H9 (cell line): ENCODE data around the gene EGFL8. TPM values are rescaled to one million over a fixed set of nuclear protein-coding genes. Genes with fewer than 3 reads are reported as not detected.

Experiments
- DNase-seq: peaks from one replicate; pipeline ENCODE4 v3.0.0-alpha.2; 2017
- H2AFZ ChIP-seq: one replicate; pipeline ENCODE4 v1.6.1; 2013; ENCODE audit warnings: mild to moderate bottlenecking, low read length, control low read depth, moderate library complexity
- H2AK5ac ChIP-seq: 2 replicates; pipeline ENCODE4 v1.6.1; 2013; ENCODE audit warnings: low read length, control low read depth, mixed read lengths; ENCODE audit not compliant: insufficient read length
- H2BK120ac ChIP-seq: one replicate; pipeline ENCODE4 v1.6.1; 2013; ENCODE audit warnings: low read depth, mild to moderate bottlenecking, low read length, control low read depth, inconsistent platforms; ENCODE audit not compliant: poor library complexity, severe bottlenecking
- H2BK12ac ChIP-seq: 2 replicates; pipeline ENCODE4 v1.6.1; 2013; ENCODE audit warnings: low read length, control low read depth, mixed read lengths, low read depth; ENCODE audit not compliant: insufficient read length
- H2BK15ac ChIP-seq: 2 replicates; pipeline ENCODE4 v1.6.1; 2013; ENCODE audit warnings: low read depth, low read length, control low read depth
- H2BK20ac ChIP-seq: one replicate; pipeline ENCODE4 v1.6.1; 2013; ENCODE audit warnings: low read depth, mild to moderate bottlenecking, low read length, control low read depth, inconsistent platforms; ENCODE audit not compliant: poor library complexity, severe bottlenecking
- H2BK5ac ChIP-seq: 2 replicates; pipeline ENCODE4 v1.6.1; 2013; ENCODE audit warnings: low read length, control low read depth, mixed read lengths; ENCODE audit not compliant: insufficient read length
- H3K14ac ChIP-seq: 2 replicates; pipeline ENCODE4 v1.6.1; 2013; ENCODE audit warnings: low read length, control low read depth; ENCODE audit not compliant: insufficient read depth
- H3K18ac ChIP-seq: 2 replicates; pipeline ENCODE4 v1.6.1; 2013; ENCODE audit warnings: low read depth, mild to moderate bottlenecking, mixed read lengths, low read length, control low read depth; ENCODE audit not compliant: insufficient read length
- H3K23ac ChIP-seq: 2 replicates; pipeline ENCODE4 v1.6.1; 2013; ENCODE audit warnings: low read length, control low read depth, mixed read lengths, low read depth; ENCODE audit not compliant: insufficient read length
- H3K23me2 ChIP-seq: 2 replicates; pipeline ENCODE4 v1.6.1; 2013; ENCODE audit warnings: low read depth, mild to moderate bottlenecking, mixed read lengths, low read length, control low read depth; ENCODE audit not compliant: insufficient read length, poor library complexity, severe bottlenecking
- H3K27ac ChIP-seq: 2 replicates; pipeline ENCODE4 v1.5.1; 2013; ENCODE audit warnings: low read length, control low read depth, mixed read lengths, low read depth; ENCODE audit not compliant: insufficient read length
- H3K27me3 ChIP-seq: 2 replicates; pipeline ENCODE4 v1.6.1; 2013; ENCODE audit warnings: low read length, control low read depth, inconsistent platforms; ENCODE audit not compliant: insufficient read depth
- H3K4ac ChIP-seq: 2 replicates; pipeline ENCODE4 v1.6.1; 2013; ENCODE audit warnings: low read depth, mild to moderate bottlenecking, control low read depth, inconsistent platforms, low read length, moderate library complexity
- H3K4me1 ChIP-seq: 2 replicates; pipeline ENCODE4 v1.6.1; 2013; ENCODE audit warnings: low read length, control low read depth, inconsistent platforms; ENCODE audit not compliant: insufficient read depth
- H3K4me2 ChIP-seq: 2 replicates; pipeline ENCODE4 v1.6.1; 2013; ENCODE audit warnings: low read length, control low read depth, mixed read lengths; ENCODE audit not compliant: insufficient read length, insufficient read depth
- H3K56ac ChIP-seq: 2 replicates; pipeline ENCODE4 v1.6.1; 2013; ENCODE audit warnings: low read depth, mild to moderate bottlenecking, mixed read lengths, low read length, control low read depth; ENCODE audit not compliant: insufficient read length
- H3K79me1 ChIP-seq: 2 replicates; pipeline ENCODE4 v1.6.1; 2013; ENCODE audit warnings: low read depth, mild to moderate bottlenecking, moderate library complexity, low read length, control low read depth, inconsistent platforms; ENCODE audit not compliant: insufficient read depth, poor library complexity, severe bottlenecking
- H3K79me2 ChIP-seq: 2 replicates; pipeline ENCODE4 v1.6.1; 2013; ENCODE audit warnings: low read length, control low read depth, inconsistent platforms; ENCODE audit not compliant: insufficient read depth
- H3K9ac ChIP-seq: 2 replicates; pipeline ENCODE4 v1.6.1; 2013; ENCODE audit warnings: low read length, control low read depth, mixed read lengths; ENCODE audit not compliant: insufficient read length; ENCODE audit errors: extremely low read depth
- H3K9me3 ChIP-seq: one replicate; pipeline ENCODE4 v1.6.1; 2013; ENCODE audit warnings: low read depth, low read length, inconsistent platforms; ENCODE audit not compliant: control insufficient read depth
- H3T11ph ChIP-seq: one replicate; pipeline ENCODE4 v1.6.1; 2013; ENCODE audit warnings: mild to moderate bottlenecking, low read length, control low read depth, inconsistent platforms
- H4K20me1 ChIP-seq: one replicate; pipeline ENCODE4 v1.6.1; 2013; ENCODE audit not compliant: control insufficient read depth, insufficient read length, insufficient read depth
- H4K5ac ChIP-seq: 2 replicates; pipeline ENCODE4 v1.6.1; 2013; ENCODE audit warnings: low read depth, mild to moderate bottlenecking, mixed read lengths, low read length, control low read depth; ENCODE audit not compliant: insufficient read length
- H4K8ac ChIP-seq: replicated peaks from 2 replicates; pipeline ENCODE4 v1.6.1; 2013; ENCODE audit warnings: low read length, control low read depth, mixed read lengths, low read depth; ENCODE audit not compliant: insufficient read length
- H4K91ac ChIP-seq: 2 replicates; pipeline ENCODE4 v1.6.1; 2013; ENCODE audit warnings: low read depth, mild to moderate bottlenecking, moderate library complexity, mixed read lengths, low read length, control low read depth; ENCODE audit not compliant: insufficient read length
- H3K27ac Mint-ChIP-seq, 3 experiments: 2 replicates in 2 of 3; 3 replicates in 1 of 3; pipeline ENCODE4 v1.8.0; 2020 to 2021; ENCODE audit warnings: mixed read lengths in 3 of 3, mild to moderate bottlenecking in 1 of 3, moderate library complexity in 1 of 3
- H3K27me3 Mint-ChIP-seq: 2 replicates; pipeline ENCODE4 v1.8.0; 2021; ENCODE audit warnings: low read depth, mild to moderate bottlenecking, moderate library complexity, mixed read lengths
- H3K36me3 Mint-ChIP-seq, 3 experiments: 2 replicates in 2 of 3; 3 replicates in 1 of 3; pipeline ENCODE4 v1.8.0; 2020 to 2021; ENCODE audit warnings: low read depth in 3 of 3, mixed read lengths in 3 of 3; ENCODE audit not compliant: insufficient read depth in 1 of 3
- H3K4me1 Mint-ChIP-seq, 2 experiments: 2 replicates each; pipeline ENCODE4 v1.8.0; 2020; ENCODE audit warnings: mixed read lengths in 2 of 2
- H3K4me3 Mint-ChIP-seq, 2 experiments: 2 replicates in 1 of 2; 3 replicates in 1 of 2; pipeline ENCODE4 v1.8.0; 2020 to 2021; ENCODE audit warnings: mild to moderate bottlenecking in 2 of 2, mixed read lengths in 2 of 2, moderate library complexity in 1 of 2
- H3K9me3 Mint-ChIP-seq, 2 experiments: 2 replicates in 1 of 2; 3 replicates in 1 of 2; pipeline ENCODE4 v1.8.0; 2020; ENCODE audit warnings: mild to moderate bottlenecking in 2 of 2, mixed read lengths in 2 of 2, moderate library complexity in 1 of 2
- WGBS: extraction: QIAGEN DNeasy Blood & Tissue Kit; methylation state at CpG from one replicate; pipeline ENCODE4 v1.1.7; 2013; ENCODE audit warnings: missing lambda C conversion rate, low lambda C conversion rate, mixed read lengths; ENCODE audit not compliant: insufficient read length; ENCODE audit errors: extremely low coverage; 5-methylcytosine and 5-hydroxymethylcytosine counted together
- total RNA-seq: library from RNA; stranded (reverse); gene quantifications from 2 replicates; pipeline ENCODE4 v1.2.1, GENCODE V29; 2021
- TF ChIP-seq, protein P1 (sequence below): fragments of 200-600 bp; sonication (generic); conservative IDR thresholded peaks from 3 replicates; pipeline ENCODE4 v1.8.0; 2021; ENCODE audit warnings: antibody characterized with exemption, mild to moderate bottlenecking

Gene EGFL8
- total RNA-seq, 1 experiment from 2014 or later: 27.2 TPM

- no peaks in the 10 kb centered on the region for H3K27me3 ChIP-seq
- no peaks in the 10 kb centered on the region for H3K23me2 ChIP-seq
- H3T11ph ChIP-seq: no peak overlapping the region
- no peak overlapping the region for H3K27ac ChIP-seq
- H4K91ac ChIP-seq: no peak overlapping the region
- no peak overlapping the region for H2BK5ac ChIP-seq
- H3K9ac ChIP-seq: no peak overlapping the region
- no peaks in the 10 kb centered on the region for H3K79me1 ChIP-seq
- no peak overlapping the region for H3K56ac ChIP-seq
- H3K4ac ChIP-seq: no peak overlapping the region
- Mint-ChIP-seq H3K36me3 (peaks cover 40 to 72% (median 58%) of the 10 kb centered on the region in 3 experiments), H3K4me1 (peaks cover 17 to 30% of the 10 kb centered on the region in 2 experiments), H3K27ac (peak overlapping the region; percentile 14 to 57 (median 57); a peak in 3 of 7 replicates), H3K4me3 (no peak overlapping the region; a peak in 1 of 5 replicates), H3K9me3 (no peaks in the 10 kb centered on the region), H3K27me3 (no peaks in the 10 kb centered on the region; the same call in 1 of the 2 replicates)
- peaks cover 2% of the 10 kb centered on the region for H3K4me1 ChIP-seq
- H3K18ac ChIP-seq: no peak overlapping the region
- H4K20me1 ChIP-seq: peaks cover 2% of the 10 kb centered on the region
- no peak overlapping the region for H3K4me2 ChIP-seq
- no peak overlapping the region for H2BK120ac ChIP-seq
- DNase-seq: no peak
- H2BK12ac ChIP-seq: no peak overlapping the region
- TF ChIP-seq, protein P1, sequence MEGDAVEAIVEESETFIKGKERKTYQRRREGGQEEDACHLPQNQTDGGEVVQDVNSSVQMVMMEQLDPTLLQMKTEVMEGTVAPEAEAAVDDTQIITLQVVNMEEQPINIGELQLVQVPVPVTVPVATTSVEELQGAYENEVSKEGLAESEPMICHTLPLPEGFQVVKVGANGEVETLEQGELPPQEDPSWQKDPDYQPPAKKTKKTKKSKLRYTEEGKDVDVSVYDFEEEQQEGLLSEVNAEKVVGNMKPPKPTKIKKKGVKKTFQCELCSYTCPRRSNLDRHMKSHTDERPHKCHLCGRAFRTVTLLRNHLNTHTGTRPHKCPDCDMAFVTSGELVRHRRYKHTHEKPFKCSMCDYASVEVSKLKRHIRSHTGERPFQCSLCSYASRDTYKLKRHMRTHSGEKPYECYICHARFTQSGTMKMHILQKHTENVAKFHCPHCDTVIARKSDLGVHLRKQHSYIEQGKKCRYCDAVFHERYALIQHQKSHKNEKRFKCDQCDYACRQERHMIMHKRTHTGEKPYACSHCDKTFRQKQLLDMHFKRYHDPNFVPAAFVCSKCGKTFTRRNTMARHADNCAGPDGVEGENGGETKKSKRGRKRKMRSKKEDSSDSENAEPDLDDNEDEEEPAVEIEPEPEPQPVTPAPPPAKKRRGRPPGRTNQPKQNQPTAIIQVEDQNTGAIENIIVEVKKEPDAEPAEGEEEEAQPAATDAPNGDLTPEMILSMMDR: peak; percentile 18; the same call in 1 of the 3 replicates
- H2AFZ ChIP-seq: no peak overlapping the region
- no peak overlapping the region for H2BK15ac ChIP-seq
- no peaks in the 10 kb centered on the region for H3K9me3 ChIP-seq
- no peak overlapping the region for H3K14ac ChIP-seq
- no CpG with 5 or more reads among the region's 11 CpGs for WGBS
- no peak overlapping the region for H2BK20ac ChIP-seq
- H2AK5ac ChIP-seq: no peak overlapping the region
- H3K79me2 ChIP-seq: peaks cover 2% of the 10 kb centered on the region; the same call in 1 of the 2 replicates
- no peak overlapping the region for H3K23ac ChIP-seq
- no peak overlapping the region for H4K8ac ChIP-seq
- H4K5ac ChIP-seq: no peak overlapping the region
Observed at GRCh38 chr6:32168807-32169591, 4.6 kb downstream of the EGFL8 start.
